HEK293T (cell line): Measurements from ENCODE around the gene MAD2L1BP.

Experiments used
- CTCF ChIA-PET: fragments of 350-600 bp; formaldehyde crosslinking; extraction: SDS; loops from one replicate; lab custom pipeline; 2021; ENCODE audit warnings: antibody characterized with exemption, inconsistent platforms; lab: Yijun Ruan, JAX
- POLR2A ChIA-PET: fragments of 350-600 bp; formaldehyde crosslinking; extraction: SDS; loops from one replicate; lab custom pipeline; 2020; ENCODE audit warnings: antibody characterized with exemption, inconsistent platforms; lab: Yijun Ruan, JAX
- DNase-seq: peaks from one replicate; pipeline ENCODE4 v3.0.0; 2012; ENCODE audit warnings: mixed read lengths; ENCODE audit errors: extremely low spot score
- ARNT ChIP-seq: fragments of 450-650 bp; IDR thresholded peaks from 2 replicates; pipeline ENCODE4 v1.6.1; 2017; ENCODE audit warnings: mild to moderate bottlenecking
- BHLHE40 ChIP-seq: fragments of 450-650 bp; IDR thresholded peaks from 2 replicates; pipeline ENCODE4 v1.6.1; 2016; ENCODE audit warnings: mild to moderate bottlenecking, moderate library complexity, borderline replicate concordance
- CTBP1 ChIP-seq: fragments of 450-650 bp; IDR thresholded peaks from 2 replicates; pipeline ENCODE4 v1.6.1; 2016; ENCODE audit warnings: borderline replicate concordance
- ELF4 ChIP-seq: fragments of 450-650 bp; IDR thresholded peaks from 2 replicates; pipeline ENCODE4 v1.6.1; 2017; ENCODE audit warnings: antibody characterized with exemption
- FOXA1 ChIP-seq: fragments of 450-650 bp; IDR thresholded peaks from 2 replicates; pipeline ENCODE4 v1.6.1; 2016; ENCODE audit warnings: mild to moderate bottlenecking
- FOXK2 ChIP-seq: fragments of 450-650 bp; IDR thresholded peaks from 2 replicates; pipeline ENCODE4 v1.6.1; 2016; ENCODE audit warnings: mild to moderate bottlenecking
- FOXM1 ChIP-seq: fragments of 450-650 bp; IDR thresholded peaks from 2 replicates; pipeline ENCODE4 v1.6.1; 2017; ENCODE audit warnings: mild to moderate bottlenecking, borderline replicate concordance
- HDGF ChIP-seq: fragments of 450-650 bp; IDR thresholded peaks from 2 replicates; pipeline ENCODE4 v1.6.1; 2017; ENCODE audit warnings: antibody characterized with exemption, borderline replicate concordance
- L3MBTL2 ChIP-seq: fragments of 450-650 bp; conservative IDR thresholded peaks from 2 replicates; pipeline ENCODE4 v1.6.1; 2016; ENCODE audit warnings: mild to moderate bottlenecking
- LEF1 ChIP-seq: fragments of 450-650 bp; IDR thresholded peaks from 2 replicates; pipeline ENCODE4 v1.6.1; 2017; ENCODE audit warnings: mild to moderate bottlenecking, borderline replicate concordance
- NFRKB ChIP-seq: fragments of 450-650 bp; IDR thresholded peaks from 2 replicates; pipeline ENCODE4 v1.6.1; 2016; ENCODE audit warnings: mild to moderate bottlenecking, moderate library complexity
- SP1 ChIP-seq: fragments of 450-650 bp; IDR thresholded peaks from 2 replicates; pipeline ENCODE4 v1.6.1; 2017
- SUZ12 ChIP-seq: fragments of 450-650 bp; IDR thresholded peaks from 2 replicates; pipeline ENCODE4 v1.6.1; 2016; ENCODE audit warnings: mild to moderate bottlenecking
- TARDBP ChIP-seq: fragments of 450-650 bp; IDR thresholded peaks from 2 replicates; pipeline ENCODE4 v1.6.1; 2016
- ZNF384 ChIP-seq: fragments of 450-650 bp; IDR thresholded peaks from 2 replicates; pipeline ENCODE4 v1.6.1; 2016
- TF ChIP-seq, protein P1 (sequence below): fragments of 450-650 bp; IDR thresholded peaks from 2 replicates; pipeline ENCODE4 v1.6.1; 2016

Gene MAD2L1BP

GRCh38 chr6:43680308-43681200 is 44.9 kb downstream of the MAD2L1BP start:
- TF ChIP-seq FOXK2, result no peak
- ChIA-PET CTCF (no interaction called here), POLR2A (interaction anchor here (0.8 kb wide), 1 partner anchor 51 kb away, joined by 3 read pairs; the partner anchor contains the start of gene GTPBP2)
- no peak for DNase-seq

DNA sequence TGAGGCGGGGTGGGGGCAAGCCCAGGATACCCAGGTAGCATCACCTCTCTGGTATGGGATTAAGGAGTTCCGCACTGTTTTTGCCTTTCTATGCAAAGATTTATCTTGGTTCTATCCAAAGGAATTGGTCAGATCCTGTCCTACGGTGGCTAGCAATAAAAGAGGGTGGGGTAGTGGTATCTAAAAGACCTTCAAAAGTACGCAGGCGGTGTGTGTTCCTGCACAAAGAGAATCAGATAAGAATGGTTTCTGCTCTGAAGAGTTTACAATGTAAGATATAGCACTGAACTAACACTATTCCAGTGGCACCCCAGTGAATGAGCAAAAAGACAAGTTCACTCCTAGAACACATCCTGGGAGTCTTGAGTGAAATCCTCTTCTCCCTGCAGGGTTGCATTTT is 45.7 kb downstream of the MAD2L1BP start:
- POLR2A ChIA-PET, result no interaction called here
- CTCF ChIA-PET, result no interaction called here
- TF ChIP-seq SP1, result no peak
- no peak for TF ChIP-seq FOXK2
- TF ChIP-seq ELF4, result no peak
- TF ChIP-seq SUZ12, result no peak
- TF ChIP-seq CTBP1, result no peak
- no peak for TF ChIP-seq TARDBP
- no peak for TF ChIP-seq BHLHE40
- TF ChIP-seq LEF1, result no peak
- TF ChIP-seq, protein P1, sequence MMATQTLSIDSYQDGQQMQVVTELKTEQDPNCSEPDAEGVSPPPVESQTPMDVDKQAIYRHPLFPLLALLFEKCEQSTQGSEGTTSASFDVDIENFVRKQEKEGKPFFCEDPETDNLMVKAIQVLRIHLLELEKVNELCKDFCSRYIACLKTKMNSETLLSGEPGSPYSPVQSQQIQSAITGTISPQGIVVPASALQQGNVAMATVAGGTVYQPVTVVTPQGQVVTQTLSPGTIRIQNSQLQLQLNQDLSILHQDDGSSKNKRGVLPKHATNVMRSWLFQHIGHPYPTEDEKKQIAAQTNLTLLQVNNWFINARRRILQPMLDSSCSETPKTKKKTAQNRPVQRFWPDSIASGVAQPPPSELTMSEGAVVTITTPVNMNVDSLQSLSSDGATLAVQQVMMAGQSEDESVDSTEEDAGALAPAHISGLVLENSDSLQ, result no peak
- no peak for TF ChIP-seq L3MBTL2
- no peak for TF ChIP-seq FOXM1
- no peak for TF ChIP-seq FOXA1
- TF ChIP-seq NFRKB, result no peak
- no peak for TF ChIP-seq HDGF
- no peak for DNase-seq

DNA sequence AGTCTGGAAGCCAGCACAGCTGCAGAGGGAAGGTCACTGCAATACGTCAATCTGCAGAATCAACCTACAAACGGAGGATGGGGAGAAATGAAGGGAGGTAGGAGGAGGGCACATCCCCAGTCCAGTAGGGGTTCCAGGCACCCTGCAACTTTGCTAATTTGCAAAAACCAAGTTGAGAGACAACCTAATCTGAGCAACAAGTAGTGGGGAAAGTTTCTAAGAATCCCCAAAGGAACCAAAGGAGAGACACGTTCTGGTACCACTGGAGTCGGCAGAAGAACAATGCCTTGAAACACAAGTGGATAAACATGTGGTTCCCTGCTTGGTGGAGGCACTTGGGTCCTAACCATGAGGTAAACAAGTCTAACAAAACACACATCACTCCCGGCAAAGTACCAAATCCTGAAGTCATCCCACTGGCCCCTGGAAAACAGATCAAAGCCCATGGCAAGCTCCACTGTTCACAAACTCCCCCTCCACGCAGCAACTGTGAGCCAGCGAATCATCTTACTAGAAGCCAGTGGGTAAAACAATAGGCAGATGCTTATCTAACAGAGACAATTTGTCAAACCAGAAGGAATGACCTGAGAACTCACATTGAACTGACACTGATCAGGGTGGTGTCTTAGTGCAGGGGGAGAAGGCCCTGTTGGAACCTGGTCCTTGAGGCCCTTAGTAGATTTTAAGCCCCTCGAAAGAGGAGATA is 47.2 kb downstream of the MAD2L1BP start:
- no peak for TF ChIP-seq SUZ12
- TF ChIP-seq SP1, result no peak
- TF ChIP-seq, protein P1, result no peak
- no peak for TF ChIP-seq FOXA1
- TF ChIP-seq BHLHE40, result no peak
- TF ChIP-seq LEF1, result no peak
- TF ChIP-seq CTBP1, result no peak
- TF ChIP-seq ARNT, result no peak
- no peak for TF ChIP-seq HDGF
- TF ChIP-seq FOXK2, result no peak
- TF ChIP-seq L3MBTL2, result no peak
- no peak for TF ChIP-seq FOXM1
- TF ChIP-seq TARDBP, result no peak
- TF ChIP-seq ELF4, result no peak
- no peak for TF ChIP-seq ZNF384
- no peak for TF ChIP-seq NFRKB
- ChIA-PET CTCF (no interaction called here), POLR2A (no interaction called here)
- no peak for DNase-seq

DNA sequence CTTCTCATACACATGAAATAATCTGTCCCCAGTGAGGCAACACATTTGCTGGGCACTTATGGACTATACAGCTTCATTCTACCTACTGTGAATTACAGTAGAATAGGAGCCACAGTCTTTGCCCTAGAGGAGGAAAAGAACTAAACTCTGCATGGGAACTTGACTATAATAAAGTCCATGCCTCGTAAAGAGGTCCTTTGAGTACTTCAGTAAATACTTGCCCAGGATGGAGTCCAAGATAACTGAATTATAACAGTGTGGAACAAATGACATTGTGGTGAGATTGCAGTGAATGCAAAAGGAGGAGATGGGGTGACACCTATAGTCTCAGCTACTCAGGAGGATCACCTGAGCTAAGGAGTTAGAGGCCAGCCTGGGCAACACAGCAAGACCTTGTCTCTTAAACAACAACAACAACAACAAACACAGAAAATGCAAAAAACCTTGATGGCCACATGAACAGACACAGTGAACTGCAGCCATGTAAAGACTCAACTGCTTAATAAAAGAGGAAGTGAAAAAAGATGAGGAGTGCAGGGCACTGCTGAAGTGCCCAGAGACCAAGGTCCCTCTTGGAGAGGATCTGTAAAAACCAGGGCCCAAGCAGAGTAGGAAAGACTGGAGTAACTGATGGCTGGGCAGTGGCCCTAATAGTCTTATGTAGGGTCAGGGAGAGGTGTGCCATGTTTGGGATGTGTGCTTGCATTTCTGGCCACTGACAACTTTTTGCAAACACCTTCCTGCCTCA is 48.2 kb downstream of the MAD2L1BP start:
- POLR2A ChIA-PET, result no interaction called here
- CTCF ChIA-PET, result no interaction called here
- no peak for TF ChIP-seq BHLHE40
- no peak for TF ChIP-seq HDGF
- no peak for TF ChIP-seq FOXM1
- TF ChIP-seq TARDBP, result no peak
- no peak for TF ChIP-seq LEF1
- no peak for DNase-seq

GRCh38 chr6:43687079-43687436 is 51.4 kb downstream of the MAD2L1BP start:
- no peak for TF ChIP-seq ARNT
- TF ChIP-seq FOXA1, result no peak
- no peak for TF ChIP-seq FOXK2
- no peak for TF ChIP-seq CTBP1
- no peak for TF ChIP-seq FOXM1
- no peak for TF ChIP-seq SUZ12
- no peak for TF ChIP-seq HDGF
- TF ChIP-seq LEF1, result no peak
- no peak for TF ChIP-seq SP1
- TF ChIP-seq L3MBTL2, result no peak
- no peak for TF ChIP-seq NFRKB
- TF ChIP-seq TARDBP, result no peak
- no peak for TF ChIP-seq BHLHE40
- no peak for TF ChIP-seq ZNF384
- TF ChIP-seq ELF4, result no peak
- TF ChIP-seq, protein P1, result no peak
- DNase-seq, result no peak
- ChIA-PET CTCF (interaction anchor here (0.7 kb wide), 1 partner anchor 194 kb away, joined by 3 read pairs; no protein-coding TSS in a partner anchor), POLR2A (interaction anchor here (0.5 to 2.0 kb wide), 5 partner anchors 8 to 40 kb away, joined by 3 to 19 read pairs (median 4); no protein-coding TSS in a partner anchor)
